IMR-90 (cell line): ENCODE data around the gene SLC6A13.

Experiments
- POLR2A ChIP-seq: IDR thresholded peaks from 2 replicates; pipeline ENCODE4 v1.6.1; 2012; ENCODE audit warnings: mild to moderate bottlenecking, low read depth, low read length
- RAD21 ChIP-seq: IDR thresholded peaks from 2 replicates; pipeline ENCODE4 v1.6.1; 2012; ENCODE audit warnings: low read length, improper control_type of control experiment
- RCOR1 ChIP-seq: IDR thresholded peaks from 2 replicates; pipeline ENCODE4 v1.6.1; 2012; ENCODE audit warnings: mild to moderate bottlenecking, low read length, improper control_type of control experiment; ENCODE audit not compliant: insufficient replicate concordance
- RFX5 ChIP-seq: IDR thresholded peaks from 2 replicates; pipeline ENCODE4 v1.8.0; 2012; ENCODE audit warnings: low read depth, mild to moderate bottlenecking, low read length, moderate library complexity
- TF ChIP-seq, protein P1 (sequence below): conservative IDR thresholded peaks from 2 replicates; pipeline ENCODE4 v1.5.1; 2012; ENCODE audit warnings: mild to moderate bottlenecking, low read depth, low read length, improper control_type of control experiment

DNA sequence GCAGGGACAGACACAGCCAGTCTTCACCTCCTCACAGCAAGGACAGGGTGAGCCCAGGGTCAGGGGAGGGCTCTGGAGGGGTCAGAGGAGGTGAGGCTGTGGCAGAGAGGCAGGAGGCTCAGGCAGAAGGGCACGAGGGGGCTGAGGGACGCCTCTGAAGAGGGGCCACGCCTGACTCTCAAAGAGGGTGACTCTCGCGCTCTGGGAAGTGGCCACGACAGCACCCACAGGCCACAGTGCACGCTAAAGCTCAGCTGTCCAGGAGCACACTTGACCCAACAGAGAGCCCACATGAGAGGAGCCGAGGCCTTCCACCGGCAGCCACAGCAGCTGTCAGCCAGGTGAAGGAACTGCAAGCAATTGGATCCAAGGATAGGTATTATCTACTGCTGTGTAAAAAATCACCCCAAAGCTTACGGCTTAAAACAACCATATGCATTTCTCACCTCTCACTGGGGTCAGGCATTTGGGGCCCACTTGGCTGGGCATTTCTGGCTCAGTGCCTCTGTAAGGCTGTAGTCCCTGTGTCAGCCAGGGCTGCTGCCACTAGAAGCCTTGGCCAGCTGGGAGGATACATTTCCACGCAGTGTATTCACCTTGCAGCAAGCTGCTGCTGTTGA lies 76.5 kb downstream of the SLC6A13 start:
- TF ChIP-seq RCOR1: no peak
- no peak for TF ChIP-seq RFX5
- TF ChIP-seq, protein P1, sequence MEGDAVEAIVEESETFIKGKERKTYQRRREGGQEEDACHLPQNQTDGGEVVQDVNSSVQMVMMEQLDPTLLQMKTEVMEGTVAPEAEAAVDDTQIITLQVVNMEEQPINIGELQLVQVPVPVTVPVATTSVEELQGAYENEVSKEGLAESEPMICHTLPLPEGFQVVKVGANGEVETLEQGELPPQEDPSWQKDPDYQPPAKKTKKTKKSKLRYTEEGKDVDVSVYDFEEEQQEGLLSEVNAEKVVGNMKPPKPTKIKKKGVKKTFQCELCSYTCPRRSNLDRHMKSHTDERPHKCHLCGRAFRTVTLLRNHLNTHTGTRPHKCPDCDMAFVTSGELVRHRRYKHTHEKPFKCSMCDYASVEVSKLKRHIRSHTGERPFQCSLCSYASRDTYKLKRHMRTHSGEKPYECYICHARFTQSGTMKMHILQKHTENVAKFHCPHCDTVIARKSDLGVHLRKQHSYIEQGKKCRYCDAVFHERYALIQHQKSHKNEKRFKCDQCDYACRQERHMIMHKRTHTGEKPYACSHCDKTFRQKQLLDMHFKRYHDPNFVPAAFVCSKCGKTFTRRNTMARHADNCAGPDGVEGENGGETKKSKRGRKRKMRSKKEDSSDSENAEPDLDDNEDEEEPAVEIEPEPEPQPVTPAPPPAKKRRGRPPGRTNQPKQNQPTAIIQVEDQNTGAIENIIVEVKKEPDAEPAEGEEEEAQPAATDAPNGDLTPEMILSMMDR: no peak
- no peak for TF ChIP-seq RAD21
- no peak for TF ChIP-seq POLR2A
